Retinal pigment epithelial cell (primary cell): Measurements from ENCODE around the gene EP400.
"Not testable (repeated sequence)": the region's sequence is repeated elsewhere in the genome, so short reads cannot be mapped to it uniquely, and the experiment has no call there.

Source experiments
- DNase-seq: peaks from one replicate; pipeline ENCODE4 v3.0.0-alpha.2; 2010; ENCODE audit warnings: low read depth
- H3K4me3 ChIP-seq: 2 replicates; pipeline ENCODE4 v1.5.1; 2011; ENCODE audit warnings: mild to moderate bottlenecking, low read length, control low read depth, moderate library complexity
- TF ChIP-seq, protein P1 (sequence below): conservative IDR thresholded peaks from 2 replicates; pipeline ENCODE4 v1.5.1; 2011; ENCODE audit warnings: low read depth, low read length, control low read depth, inconsistent platforms

Gene EP400

DNA sequence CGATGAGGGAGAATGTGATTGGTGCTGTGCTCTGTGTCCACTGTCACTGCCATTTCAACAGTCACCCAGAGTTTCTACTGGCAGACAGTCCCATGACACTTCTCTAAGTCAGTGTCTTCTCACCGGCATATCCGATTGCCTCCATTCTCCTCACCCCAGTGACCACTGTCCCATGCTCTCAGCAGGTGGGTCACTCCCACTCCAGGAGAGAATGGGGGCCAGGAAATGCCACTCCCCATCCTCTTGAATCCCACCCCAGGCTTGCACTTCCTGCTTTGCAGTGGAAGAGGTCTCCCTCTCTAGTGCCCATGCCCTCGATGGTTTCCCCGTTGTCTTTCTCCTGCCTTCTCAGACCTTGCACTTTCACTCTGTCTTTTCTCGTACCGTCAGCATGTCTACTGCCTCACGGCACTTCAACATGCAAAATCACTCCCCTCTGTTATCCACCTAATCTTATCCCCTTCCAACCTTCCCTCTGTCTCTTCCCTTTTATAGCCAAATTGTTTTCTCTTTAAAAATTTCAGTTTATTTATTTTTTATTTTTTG lies 2.2 kb upstream of the EP400 start:
- no peak for DNase-seq
- TF ChIP-seq, protein P1, sequence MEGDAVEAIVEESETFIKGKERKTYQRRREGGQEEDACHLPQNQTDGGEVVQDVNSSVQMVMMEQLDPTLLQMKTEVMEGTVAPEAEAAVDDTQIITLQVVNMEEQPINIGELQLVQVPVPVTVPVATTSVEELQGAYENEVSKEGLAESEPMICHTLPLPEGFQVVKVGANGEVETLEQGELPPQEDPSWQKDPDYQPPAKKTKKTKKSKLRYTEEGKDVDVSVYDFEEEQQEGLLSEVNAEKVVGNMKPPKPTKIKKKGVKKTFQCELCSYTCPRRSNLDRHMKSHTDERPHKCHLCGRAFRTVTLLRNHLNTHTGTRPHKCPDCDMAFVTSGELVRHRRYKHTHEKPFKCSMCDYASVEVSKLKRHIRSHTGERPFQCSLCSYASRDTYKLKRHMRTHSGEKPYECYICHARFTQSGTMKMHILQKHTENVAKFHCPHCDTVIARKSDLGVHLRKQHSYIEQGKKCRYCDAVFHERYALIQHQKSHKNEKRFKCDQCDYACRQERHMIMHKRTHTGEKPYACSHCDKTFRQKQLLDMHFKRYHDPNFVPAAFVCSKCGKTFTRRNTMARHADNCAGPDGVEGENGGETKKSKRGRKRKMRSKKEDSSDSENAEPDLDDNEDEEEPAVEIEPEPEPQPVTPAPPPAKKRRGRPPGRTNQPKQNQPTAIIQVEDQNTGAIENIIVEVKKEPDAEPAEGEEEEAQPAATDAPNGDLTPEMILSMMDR, result no peak
- no peak overlapping the region for H3K4me3 ChIP-seq

GRCh38 chr12:131948166-131948712 lies 1.5 kb upstream of the EP400 start:
- TF ChIP-seq, protein P1, result no peak
- no peak for DNase-seq
- no peak overlapping the region for H3K4me3 ChIP-seq

DNA sequence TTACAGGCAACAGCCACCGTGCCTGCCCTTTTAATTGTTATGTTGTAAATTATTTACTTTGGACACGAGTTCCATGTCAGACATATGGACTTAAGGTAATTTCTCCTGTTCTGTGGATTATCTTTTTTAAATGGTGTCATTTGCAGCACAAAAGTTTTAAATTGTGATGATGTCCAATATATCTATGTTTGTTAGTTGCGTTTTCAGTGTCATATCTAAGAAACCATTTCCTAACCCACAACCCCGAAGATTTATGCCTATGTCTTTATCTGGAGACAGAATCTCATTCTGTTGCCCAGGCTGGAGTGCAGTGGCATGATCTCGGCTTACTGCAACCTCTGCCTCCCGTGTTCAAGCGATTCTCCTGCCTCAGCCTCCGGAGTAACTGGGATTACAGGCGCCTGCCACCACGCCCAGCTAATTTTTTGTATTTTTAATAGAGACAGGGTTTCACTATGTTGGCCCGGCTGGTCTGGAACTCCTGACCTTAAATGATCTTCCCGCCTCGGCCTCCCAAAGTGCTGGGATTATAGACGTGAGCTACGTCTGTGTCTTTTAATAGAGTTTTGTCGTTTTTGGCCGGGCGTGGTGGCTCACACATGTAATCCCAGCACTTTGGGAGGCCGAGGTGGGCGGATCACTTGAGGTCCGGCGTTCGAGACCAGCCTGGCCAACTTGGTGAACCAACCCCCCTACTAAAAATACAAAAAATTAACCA lies 870 bp upstream of the EP400 start:
- DNase-seq, result not testable (repeated sequence)
- peak overlapping the region; percentile 59 for H3K4me3 ChIP-seq

DNA sequence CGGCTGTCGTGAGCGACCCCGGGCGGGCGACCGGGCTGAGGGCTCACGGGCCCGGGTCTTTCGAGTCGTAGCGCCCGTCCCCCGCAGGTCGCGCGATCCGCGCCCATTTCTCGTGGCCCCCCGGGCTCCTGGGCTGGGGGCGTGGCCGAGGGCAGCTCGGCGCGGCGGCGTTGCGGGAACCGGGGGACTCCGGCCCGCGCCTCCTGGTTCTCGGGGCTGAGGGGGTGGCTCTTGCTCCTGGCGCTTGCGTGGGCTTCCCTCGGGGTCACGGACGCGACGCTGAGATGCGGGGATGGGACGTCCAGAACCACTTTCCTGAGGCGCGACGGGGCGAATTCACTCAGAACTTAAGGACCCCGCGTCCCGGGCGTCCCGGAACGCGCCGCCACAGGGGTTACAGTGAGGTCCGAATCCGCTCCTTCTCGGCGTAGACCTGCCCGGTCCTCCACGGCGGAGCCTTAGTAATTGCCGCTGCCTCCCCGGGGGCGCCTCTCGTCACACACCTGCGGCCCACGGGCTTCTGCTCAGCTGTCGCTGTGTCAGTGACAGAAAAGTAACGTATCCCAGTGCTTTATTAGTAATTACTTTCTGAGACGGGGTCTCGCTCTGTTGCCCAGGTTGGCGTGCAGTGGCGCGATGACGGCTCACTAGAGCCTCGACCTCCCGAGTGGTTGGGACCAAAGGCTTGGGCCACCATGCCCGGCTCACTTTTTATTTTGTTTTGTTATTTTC lies 606 bp downstream of the EP400 start:
- peak overlapping the region; percentile 82 for H3K4me3 ChIP-seq
- DNase-seq, result no peak
- TF ChIP-seq, protein P1, result no peak

- H3K4me3 ChIP-seq, DNase-seq: not testable (repeated sequence)
Measured at GRCh38 chr12:131953810-131954209, 4.1 kb downstream of the EP400 start.

GRCh38 chr12:131954460-131954859 lies 4.7 kb downstream of the EP400 start:
- H3K4me3 ChIP-seq, DNase-seq: not testable (repeated sequence)

- H3K4me3 ChIP-seq, result no peak overlapping the region
- DNase-seq, result no peak
- TF ChIP-seq, protein P1, result no peak
Measured at GRCh38 chr12:131959116-131959515, 9.4 kb downstream of the EP400 start.

DNA sequence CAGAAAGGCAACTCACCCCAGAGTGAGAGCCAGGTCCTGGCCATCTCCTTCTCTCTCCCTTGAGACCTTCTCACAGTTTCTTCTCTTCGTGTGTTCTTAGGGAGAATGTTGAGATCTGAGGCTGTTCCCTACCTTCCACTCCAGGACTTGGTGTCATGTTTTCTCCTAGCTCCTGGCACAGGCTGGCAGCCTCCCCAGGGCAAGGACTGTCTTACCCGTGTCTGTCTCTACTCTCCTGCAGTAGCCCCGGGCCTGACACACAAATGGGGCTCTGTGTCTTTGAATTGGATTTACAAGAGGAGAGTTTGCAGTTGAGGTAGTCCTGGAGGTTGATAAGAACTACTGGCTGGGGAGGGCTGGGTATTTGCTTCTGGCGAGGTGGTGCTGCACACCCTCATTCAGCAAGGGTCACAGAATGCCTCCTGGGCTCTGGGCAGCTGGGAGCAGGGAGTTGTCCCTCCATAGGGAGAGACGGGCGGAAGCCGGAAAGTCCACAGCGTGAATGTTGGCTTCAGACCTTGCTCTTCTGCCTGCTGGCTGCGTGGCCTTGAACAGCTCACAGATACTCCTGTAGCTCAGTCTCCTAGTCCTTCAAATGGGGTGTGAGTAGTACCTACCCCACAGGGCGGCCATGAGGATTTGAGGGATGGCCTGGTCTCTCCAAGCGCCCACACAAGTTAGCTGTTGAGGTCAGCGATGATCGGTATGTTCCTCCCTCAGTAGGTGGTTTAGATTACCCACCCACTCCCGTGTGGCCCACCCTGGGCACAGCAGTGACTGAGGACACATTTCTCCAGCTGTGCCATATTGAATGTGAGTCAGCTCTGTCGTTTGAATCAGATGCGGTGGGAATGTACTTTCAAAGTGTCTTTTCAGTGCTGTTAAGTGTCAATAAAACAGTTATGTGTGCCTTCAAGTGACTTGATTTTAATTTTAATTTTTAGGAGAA lies 10.2 kb downstream of the EP400 start:
- TF ChIP-seq, protein P1, result no peak
- DNase-seq, result no peak

GRCh38 chr12:131960590-131961325 lies 11.0 kb downstream of the EP400 start:
- not testable (repeated sequence) for H3K4me3 ChIP-seq, DNase-seq

More for the DNA sequence above, 10.2 kb downstream of the EP400 start:
- no peak overlapping the region for H3K4me3 ChIP-seq

DNA sequence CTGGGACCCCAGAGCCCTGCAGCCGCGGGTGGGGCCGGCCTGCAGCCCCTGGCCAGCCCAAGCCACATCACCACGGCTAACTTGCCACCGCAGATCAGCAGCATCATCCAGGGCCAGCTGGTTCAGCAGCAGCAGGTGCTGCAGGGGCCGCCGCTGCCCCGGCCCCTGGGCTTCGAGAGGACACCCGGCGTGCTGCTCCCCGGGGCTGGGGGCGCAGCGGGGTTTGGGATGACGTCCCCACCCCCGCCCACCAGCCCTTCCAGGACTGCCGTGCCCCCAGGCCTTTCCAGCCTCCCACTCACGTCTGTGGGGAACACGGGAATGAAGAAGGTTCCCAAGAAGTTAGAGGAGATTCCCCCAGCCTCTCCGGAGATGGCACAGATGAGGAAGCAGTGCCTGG lies 11.6 kb downstream of the EP400 start:
- not testable (repeated sequence) for DNase-seq

More for the DNA sequence above, 11.6 kb downstream of the EP400 start:
- not testable (repeated sequence) for H3K4me3 ChIP-seq
